ENCODE data around the gene MBNL2. TPM values are rescaled to one million over a fixed set of nuclear protein-coding genes. Genes with fewer than 3 reads are reported as not detected.

MBNL2 gene
- total and polyA plus RNA-seq, 2 of the 13 experiments (the other 11 are each of a cell fraction or from before 2014, with no cell fraction given), result 30.8 to 59.0 TPM

DNA sequence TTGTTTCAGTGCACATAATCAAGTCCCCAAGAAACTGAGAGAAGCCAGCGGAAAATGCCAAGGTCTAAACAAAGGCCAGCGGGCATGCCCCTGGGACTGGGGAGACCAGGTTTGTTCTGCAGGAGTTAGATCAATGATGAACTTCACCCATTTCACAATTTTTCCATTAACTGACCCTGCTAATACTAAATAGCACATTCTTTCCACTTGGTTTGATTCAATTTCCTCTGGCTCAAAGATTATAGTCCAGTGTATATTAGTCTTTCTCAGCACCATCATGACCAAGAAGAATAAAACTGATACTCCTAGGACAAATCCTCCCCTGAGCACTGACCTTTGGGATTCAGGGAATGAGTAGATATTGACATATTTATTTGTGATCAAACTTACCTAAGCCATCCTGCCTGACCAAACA is 66.4 kb downstream of the MBNL2 start (continued):
- TF ChIP-seq, protein P1, sequence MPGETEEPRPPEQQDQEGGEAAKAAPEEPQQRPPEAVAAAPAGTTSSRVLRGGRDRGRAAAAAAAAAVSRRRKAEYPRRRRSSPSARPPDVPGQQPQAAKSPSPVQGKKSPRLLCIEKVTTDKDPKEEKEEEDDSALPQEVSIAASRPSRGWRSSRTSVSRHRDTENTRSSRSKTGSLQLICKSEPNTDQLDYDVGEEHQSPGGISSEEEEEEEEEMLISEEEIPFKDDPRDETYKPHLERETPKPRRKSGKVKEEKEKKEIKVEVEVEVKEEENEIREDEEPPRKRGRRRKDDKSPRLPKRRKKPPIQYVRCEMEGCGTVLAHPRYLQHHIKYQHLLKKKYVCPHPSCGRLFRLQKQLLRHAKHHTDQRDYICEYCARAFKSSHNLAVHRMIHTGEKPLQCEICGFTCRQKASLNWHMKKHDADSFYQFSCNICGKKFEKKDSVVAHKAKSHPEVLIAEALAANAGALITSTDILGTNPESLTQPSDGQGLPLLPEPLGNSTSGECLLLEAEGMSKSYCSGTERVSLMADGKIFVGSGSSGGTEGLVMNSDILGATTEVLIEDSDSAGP (CRISPR knock-in tag; IDR thresholded peaks at IDR 0.05; ENCODE audit: borderline replicate concordance), result no peak
- TF ChIP-seq, protein P2, sequence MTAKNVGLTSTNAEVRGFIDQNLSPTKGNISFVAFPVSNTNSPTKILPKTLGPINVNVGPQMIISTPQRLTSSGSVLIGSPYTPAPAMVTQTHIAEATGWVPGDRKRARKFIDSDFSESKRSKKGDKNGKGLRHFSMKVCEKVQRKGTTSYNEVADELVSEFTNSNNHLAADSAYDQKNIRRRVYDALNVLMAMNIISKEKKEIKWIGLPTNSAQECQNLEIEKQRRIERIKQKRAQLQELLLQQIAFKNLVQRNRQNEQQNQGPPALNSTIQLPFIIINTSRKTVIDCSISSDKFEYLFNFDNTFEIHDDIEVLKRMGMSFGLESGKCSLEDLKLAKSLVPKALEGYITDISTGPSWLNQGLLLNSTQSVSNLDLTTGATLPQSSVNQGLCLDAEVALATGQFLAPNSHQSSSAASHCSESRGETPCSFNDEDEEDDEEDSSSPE (CRISPR knock-in tag; IDR thresholded peaks at IDR 0.05), result no peak
- TF ChIP-seq ZSCAN31 (CRISPR knock-in tag; IDR thresholded peaks at IDR 0.05; ENCODE audit: low read depth), result no peak
- TF ChIP-seq, protein P3, sequence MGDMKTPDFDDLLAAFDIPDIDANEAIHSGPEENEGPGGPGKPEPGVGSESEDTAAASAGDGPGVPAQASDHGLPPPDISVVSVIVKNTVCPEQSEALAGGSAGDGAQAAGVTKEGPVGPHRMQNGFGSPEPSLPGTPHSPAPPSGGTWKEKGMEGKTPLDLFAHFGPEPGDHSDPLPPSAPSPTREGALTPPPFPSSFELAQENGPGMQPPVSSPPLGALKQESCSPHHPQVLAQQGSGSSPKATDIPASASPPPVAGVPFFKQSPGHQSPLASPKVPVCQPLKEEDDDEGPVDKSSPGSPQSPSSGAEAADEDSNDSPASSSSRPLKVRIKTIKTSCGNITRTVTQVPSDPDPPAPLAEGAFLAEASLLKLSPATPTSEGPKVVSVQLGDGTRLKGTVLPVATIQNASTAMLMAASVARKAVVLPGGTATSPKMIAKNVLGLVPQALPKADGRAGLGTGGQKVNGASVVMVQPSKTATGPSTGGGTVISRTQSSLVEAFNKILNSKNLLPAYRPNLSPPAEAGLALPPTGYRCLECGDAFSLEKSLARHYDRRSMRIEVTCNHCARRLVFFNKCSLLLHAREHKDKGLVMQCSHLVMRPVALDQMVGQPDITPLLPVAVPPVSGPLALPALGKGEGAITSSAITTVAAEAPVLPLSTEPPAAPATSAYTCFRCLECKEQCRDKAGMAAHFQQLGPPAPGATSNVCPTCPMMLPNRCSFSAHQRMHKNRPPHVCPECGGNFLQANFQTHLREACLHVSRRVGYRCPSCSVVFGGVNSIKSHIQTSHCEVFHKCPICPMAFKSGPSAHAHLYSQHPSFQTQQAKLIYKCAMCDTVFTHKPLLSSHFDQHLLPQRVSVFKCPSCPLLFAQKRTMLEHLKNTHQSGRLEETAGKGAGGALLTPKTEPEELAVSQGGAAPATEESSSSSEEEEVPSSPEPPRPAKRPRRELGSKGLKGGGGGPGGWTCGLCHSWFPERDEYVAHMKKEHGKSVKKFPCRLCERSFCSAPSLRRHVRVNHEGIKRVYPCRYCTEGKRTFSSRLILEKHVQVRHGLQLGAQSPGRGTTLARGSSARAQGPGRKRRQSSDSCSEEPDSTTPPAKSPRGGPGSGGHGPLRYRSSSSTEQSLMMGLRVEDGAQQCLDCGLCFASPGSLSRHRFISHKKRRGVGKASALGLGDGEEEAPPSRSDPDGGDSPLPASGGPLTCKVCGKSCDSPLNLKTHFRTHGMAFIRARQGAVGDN (CRISPR knock-in tag; IDR thresholded peaks at IDR 0.05), result no peak
- no peak for TF ChIP-seq SIX1 (CRISPR knock-in tag; IDR thresholded peaks at IDR 0.05; ENCODE audit: borderline replicate concordance)
- TF ChIP-seq, protein P4, sequence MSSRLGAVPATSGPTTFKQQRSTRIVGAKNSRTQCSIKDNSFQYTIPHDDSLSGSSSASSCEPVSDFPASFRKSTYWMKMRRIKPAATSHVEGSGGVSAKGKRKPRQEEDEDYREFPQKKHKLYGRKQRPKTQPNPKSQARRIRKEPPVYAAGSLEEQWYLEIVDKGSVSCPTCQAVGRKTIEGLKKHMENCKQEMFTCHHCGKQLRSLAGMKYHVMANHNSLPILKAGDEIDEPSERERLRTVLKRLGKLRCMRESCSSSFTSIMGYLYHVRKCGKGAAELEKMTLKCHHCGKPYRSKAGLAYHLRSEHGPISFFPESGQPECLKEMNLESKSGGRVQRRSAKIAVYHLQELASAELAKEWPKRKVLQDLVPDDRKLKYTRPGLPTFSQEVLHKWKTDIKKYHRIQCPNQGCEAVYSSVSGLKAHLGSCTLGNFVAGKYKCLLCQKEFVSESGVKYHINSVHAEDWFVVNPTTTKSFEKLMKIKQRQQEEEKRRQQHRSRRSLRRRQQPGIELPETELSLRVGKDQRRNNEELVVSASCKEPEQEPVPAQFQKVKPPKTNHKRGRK (CRISPR knock-in tag; IDR thresholded peaks at IDR 0.05), result no peak
- no peak for TF ChIP-seq GABPB1 (CRISPR knock-in tag; IDR thresholded peaks at IDR 0.05)
- TF ChIP-seq NFIC (IDR thresholded peaks at IDR 0.05; ENCODE audit: low read length), result peak; percentile 69
- peak; percentile 47; the same call in 1 of the 2 replicates for TF ChIP-seq CREM (IDR thresholded peaks at IDR 0.05)
- no peak for TF ChIP-seq CREM (CRISPR knock-in tag; IDR thresholded peaks at IDR 0.05)
- TF ChIP-seq, protein P5, sequence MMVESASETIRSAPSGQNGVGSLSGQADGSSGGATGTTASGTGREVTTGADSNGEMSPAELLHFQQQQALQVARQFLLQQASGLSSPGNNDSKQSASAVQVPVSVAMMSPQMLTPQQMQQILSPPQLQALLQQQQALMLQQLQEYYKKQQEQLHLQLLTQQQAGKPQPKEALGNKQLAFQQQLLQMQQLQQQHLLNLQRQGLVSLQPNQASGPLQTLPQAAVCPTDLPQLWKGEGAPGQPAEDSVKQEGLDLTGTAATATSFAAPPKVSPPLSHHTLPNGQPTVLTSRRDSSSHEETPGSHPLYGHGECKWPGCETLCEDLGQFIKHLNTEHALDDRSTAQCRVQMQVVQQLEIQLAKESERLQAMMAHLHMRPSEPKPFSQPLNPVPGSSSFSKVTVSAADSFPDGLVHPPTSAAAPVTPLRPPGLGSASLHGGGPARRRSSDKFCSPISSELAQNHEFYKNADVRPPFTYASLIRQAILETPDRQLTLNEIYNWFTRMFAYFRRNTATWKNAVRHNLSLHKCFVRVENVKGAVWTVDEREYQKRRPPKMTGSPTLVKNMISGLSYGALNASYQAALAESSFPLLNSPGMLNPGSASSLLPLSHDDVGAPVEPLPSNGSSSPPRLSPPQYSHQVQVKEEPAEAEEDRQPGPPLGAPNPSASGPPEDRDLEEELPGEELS (CRISPR knock-in tag; IDR thresholded peaks at IDR 0.05), result peak; percentile 26; the same call in 1 of the 2 replicates
- TF ChIP-seq, protein P6, sequence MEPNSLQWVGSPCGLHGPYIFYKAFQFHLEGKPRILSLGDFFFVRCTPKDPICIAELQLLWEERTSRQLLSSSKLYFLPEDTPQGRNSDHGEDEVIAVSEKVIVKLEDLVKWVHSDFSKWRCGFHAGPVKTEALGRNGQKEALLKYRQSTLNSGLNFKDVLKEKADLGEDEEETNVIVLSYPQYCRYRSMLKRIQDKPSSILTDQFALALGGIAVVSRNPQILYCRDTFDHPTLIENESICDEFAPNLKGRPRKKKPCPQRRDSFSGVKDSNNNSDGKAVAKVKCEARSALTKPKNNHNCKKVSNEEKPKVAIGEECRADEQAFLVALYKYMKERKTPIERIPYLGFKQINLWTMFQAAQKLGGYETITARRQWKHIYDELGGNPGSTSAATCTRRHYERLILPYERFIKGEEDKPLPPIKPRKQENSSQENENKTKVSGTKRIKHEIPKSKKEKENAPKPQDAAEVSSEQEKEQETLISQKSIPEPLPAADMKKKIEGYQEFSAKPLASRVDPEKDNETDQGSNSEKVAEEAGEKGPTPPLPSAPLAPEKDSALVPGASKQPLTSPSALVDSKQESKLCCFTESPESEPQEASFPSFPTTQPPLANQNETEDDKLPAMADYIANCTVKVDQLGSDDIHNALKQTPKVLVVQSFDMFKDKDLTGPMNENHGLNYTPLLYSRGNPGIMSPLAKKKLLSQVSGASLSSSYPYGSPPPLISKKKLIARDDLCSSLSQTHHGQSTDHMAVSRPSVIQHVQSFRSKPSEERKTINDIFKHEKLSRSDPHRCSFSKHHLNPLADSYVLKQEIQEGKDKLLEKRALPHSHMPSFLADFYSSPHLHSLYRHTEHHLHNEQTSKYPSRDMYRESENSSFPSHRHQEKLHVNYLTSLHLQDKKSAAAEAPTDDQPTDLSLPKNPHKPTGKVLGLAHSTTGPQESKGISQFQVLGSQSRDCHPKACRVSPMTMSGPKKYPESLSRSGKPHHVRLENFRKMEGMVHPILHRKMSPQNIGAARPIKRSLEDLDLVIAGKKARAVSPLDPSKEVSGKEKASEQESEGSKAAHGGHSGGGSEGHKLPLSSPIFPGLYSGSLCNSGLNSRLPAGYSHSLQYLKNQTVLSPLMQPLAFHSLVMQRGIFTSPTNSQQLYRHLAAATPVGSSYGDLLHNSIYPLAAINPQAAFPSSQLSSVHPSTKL (CRISPR knock-in tag; IDR thresholded peaks at IDR 0.05), result peak; percentile 24
- TF ChIP-seq, protein P7, sequence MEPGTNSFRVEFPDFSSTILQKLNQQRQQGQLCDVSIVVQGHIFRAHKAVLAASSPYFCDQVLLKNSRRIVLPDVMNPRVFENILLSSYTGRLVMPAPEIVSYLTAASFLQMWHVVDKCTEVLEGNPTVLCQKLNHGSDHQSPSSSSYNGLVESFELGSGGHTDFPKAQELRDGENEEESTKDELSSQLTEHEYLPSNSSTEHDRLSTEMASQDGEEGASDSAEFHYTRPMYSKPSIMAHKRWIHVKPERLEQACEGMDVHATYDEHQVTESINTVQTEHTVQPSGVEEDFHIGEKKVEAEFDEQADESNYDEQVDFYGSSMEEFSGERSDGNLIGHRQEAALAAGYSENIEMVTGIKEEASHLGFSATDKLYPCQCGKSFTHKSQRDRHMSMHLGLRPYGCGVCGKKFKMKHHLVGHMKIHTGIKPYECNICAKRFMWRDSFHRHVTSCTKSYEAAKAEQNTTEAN (CRISPR knock-in tag; conservative IDR thresholded peaks at IDR 0.05), result no peak
